ENCODE results near the gene SCN8A.
"Not testable (repeated sequence)": the region's sequence is repeated elsewhere in the genome, so short reads cannot be mapped to it uniquely, and the experiment has no call there.

SCN8A gene

DNA sequence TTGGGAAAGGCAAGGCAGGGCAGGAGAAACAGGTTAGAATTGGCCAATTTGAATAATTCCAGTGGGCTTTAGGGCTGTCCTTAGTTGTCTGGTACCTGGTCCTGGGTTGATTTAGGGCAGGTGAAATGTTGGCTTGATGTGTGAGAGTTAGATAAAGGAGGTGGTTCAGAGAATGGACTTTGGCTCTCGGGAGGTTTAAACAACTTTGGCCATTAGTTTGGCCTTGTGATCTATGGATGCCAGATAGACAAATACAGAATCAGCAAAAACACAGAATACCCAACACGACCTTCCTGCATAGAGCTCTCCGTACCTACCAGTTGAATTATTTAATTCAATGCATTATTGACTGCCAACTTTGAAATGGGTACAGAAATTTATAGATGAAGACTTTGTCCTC, 35.1 kb downstream of the SCN8A start:
- no peak for DNase-seq

DNA sequence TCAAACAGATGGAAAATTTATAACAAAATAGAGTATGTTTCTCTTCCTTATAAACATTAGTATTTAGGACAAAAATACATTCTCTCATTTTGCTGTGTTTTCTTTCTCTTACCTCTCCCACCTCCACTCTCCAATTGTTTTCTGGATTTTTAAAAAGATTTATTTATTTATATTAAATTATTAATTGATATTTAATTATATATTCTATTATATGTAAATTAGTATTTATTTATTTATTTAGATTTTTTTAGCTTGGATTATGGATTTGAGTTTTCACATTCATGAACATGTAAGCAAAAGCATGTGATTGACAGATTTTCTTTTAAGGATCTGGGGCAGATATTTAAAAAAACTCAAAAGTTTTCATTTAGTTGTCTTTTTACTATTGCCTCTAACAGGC, 35.6 kb downstream of the SCN8A start:
- DNase-seq = no peak

DNA sequence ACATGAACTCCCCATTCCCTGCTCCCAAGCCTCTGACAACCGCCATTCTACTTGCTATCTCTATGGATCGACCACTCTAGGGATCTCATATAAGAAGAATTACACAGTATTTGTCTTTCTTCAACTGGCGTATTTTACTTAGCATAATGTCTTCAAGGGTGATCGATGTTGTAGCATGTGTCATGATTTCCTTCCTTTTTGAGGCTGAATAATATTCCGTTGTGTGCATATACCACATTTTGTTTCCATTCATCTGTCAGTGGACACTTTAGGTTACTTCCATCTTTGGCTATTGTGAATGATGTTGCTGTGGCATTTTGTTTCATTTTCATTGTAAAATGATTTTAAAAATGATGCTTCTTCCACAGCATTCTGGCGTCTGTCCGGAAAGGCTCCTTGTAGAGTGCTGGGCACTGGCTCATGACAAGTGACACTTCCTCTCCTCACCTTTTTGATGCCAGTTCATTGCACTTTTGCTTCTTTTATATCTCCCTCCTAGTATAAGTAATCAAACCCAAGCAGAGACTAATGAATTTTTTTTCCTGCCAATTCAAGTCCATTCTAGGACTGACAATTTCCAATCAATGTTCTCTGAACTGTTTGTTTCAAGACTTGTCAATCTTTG, 39.3 kb downstream of the SCN8A start:
- no peak for DNase-seq

DNA sequence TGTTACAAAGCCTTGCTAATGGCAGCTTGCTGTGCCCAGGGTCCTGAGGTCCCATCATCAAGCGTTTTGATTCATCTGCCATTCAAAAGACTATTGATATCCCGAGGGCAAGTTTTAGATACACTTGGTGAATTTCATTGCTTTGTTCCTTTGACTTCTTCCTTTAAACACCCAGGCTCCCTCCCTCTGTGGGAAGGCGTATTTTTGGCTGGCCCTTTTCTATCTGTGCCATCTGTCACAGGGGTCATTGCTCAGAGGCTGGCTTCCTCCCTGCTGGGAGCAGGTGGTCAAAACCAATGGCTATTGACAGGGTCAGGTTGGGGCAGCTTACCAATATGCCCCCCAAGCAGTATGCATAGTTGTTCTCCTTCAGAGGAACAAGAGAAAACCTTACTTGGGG, 40.0 kb downstream of the SCN8A start:
- DNase-seq = no peak

DNA sequence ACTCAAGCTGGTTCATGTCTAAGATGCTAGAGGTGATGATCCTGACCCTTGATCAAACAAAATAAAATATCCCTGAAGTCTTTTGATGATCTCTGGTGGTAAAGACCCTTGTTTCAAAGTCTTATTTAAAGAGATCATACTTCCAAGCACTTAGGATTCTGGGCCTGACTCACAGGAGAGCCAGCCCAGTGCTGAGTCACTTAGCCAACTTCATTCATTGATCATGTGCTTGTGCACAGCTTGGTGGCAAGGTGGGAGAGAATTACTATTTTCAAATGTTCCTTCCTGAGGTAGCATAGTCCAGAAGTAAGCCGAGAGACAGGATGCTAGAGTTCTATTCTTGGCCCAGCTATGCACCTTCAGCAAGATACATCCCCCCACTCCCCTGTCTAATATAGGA, 40.6 kb downstream of the SCN8A start:
- DNase-seq = no peak

DNA sequence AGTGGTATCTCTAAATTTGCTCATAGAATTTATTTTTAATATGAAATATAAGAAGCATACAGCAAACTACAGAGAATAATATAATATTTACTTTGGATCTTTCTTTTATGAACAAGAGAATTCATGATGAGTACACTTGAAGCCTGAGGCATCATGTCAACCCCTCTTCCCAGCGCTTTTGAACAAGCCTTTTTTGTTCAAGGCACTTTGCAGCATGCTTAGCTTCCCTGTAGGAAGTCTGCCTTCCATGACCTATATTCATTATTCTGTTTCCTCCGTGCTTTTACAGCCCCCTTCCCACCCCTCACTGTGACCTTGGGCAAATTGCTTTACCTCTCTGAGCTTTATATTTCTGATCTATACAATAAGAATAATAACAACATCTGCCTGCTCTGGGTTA, 41.6 kb downstream of the SCN8A start:
- no peak for DNase-seq

DNA sequence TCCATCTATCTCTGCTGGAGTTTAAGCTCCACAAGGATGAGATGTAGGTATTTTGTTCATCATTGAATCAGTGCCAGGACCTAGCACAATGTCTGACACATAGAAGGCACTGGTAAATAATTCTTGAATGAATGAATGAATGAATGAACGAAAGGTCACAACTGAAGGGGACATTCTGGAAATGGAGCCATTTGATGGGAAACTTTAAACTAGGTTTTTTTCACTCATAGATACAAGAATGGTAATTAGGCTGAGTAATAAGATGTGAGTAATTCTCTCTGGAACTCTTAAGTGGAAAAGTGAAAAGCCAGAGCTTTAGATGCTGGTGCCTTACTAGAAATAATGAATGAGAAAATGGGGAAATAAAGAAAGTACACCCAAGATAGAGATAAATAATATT, 44.3 kb downstream of the SCN8A start:
- DNase-seq = no peak

DNA sequence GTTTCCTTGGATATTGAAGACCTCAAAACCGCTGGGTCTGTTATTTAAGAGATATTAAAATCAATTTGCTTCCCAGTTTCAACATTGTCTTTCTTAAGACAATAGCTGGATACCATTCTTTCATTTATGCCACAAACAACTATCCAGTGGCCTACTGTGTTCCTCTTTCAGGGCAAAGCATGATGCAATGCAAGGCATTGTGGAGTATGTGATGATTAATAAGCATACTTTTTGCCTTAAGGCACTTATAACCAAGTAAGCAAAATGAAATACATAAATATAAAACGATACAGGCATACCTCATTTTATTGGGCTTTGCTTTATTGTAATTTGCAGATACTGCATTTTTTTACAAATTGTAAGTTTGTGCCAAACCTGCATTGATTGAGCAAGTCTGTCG, 45.5 kb downstream of the SCN8A start:
- peak; percentile 89 for DNase-seq

DNA sequence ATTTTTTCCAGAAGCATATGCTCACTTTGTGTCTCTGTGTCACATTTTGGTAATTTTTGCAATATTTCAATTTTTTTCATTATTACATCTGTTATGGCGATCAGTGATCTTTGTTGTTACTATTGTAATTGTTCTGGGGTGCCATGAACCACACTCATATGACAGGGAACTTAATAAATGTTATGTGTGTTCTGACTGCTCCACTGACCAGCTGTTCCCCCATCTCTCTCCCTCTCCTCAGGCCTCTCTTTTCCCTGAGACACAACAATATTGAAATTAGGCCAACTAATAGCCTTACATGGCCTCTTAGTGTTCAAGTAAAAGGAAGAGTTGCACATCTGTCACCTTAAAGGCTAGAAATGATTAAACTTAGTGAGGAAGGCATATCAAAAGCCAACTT, 46.0 kb downstream of the SCN8A start:
- DNase-seq = no peak

DNA sequence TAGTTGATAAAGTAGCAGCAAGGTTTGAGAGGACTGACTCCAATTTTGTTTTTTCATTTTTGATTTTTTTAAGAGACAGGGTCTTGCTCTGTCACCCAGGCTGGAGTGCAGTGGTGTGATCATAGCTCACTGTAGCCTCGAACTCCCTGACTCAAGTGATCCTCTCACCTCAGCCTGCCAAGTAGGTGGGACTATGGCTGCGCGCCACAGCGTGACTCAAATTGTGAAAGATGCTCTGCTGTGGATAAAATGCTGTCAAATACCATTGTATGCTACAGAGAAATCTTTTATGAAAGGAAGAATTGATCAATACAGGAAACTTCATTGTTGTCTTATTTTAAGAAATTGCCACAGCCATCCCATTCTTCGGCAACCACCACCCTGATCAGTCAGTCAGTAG, 48.3 kb downstream of the SCN8A start:
- DNase-seq = no peak

DNA sequence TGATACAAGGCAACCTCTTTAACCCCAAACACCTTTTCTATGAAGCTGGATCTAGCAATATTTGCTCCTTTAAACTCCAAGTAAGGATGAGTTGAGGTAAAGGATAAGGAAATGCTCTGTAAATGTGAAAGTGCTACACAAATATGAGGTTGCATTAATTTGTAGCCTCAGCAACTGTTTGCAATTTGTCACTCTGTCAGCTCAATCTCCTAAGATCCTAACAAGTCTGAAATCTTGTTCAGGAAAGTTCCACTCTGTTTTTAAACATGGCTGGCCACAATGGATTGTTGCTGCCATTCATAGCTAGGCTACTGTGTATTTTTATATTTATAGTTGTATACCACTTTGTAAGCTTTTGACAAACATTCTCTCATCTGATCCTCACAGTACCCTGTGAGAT, 51.3 kb downstream of the SCN8A start:
- DNase-seq = no peak

DNA sequence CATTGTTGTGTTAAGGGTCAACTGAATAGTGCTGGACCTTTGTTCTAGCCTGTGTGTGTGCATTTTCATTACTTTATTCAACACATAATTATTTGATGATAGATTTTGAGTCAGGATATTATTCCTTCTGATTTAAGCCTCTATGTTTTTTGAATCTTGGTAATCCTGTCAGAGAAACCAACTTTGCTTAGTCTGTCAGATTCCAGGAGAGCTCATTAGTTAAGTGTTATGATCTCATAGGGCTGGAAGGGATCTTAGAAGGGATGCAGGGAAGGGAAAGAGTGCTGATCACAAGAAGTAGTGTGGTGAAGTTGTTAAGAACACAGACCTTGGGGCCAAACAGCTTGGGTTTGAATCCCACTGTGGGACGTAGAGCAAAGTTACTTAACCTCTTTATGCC, 52.9 kb downstream of the SCN8A start:
- DNase-seq = no peak

DNA sequence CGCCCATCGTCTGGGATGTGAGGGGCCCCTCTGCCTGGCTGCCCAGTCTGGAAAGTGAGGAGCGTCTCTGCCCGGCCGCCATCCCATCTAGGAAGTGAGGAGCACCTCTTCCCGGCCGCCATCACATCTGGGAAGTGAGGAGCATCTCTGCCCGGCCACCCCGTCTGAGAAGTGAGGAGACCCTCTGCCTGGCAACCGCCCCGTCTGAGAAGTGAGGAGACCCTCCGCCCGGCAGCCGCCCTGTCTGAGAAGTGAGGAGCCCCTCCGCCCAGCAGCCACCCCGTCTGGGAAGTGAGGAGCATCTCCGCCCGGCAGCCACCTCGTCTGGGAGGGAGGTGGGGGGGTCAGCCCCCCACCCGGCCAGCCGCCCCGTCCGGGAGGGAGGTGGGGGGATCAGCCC, 53.7 kb downstream of the SCN8A start:
- not testable (repeated sequence) for DNase-seq

DNA sequence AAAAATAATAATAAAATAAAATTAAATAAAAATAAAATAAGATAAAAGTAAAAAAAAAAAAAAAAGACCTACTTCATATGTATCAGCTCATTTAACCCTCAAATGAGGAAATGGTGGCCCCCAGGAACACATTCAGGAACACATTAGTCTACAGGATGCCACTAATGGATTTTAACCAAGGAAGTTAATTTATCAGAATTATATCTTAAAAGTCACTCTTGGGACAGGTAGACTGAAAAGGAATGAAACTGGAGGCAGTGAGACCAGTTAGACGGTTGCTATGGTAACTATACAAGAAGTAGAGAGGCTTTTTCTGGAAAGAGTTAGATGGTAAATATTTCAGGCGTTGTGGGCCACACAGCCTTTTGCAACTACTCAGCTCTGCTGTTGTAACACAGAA, 54.9 kb downstream of the SCN8A start:
- DNase-seq = no peak

DNA sequence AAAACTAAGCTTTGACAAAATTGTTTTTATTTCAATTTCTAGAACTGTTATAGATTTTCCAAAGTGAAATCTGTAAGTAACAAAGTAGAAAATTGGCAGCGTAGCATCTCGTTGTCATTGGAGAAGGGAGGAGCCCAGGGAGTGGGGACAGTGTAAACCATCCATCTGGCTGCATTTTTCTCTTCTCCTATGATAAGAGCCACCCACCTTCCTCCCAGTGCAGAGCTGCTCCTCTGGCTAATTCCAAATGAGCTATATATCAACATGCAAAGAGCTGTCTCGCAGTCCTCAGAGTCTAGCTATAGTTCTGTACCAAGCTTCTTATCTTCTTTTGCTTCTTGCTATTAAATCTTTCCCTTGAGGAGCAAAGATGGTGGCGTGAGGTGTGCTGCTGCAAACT, 56.6 kb downstream of the SCN8A start:
- DNase-seq = no peak

DNA sequence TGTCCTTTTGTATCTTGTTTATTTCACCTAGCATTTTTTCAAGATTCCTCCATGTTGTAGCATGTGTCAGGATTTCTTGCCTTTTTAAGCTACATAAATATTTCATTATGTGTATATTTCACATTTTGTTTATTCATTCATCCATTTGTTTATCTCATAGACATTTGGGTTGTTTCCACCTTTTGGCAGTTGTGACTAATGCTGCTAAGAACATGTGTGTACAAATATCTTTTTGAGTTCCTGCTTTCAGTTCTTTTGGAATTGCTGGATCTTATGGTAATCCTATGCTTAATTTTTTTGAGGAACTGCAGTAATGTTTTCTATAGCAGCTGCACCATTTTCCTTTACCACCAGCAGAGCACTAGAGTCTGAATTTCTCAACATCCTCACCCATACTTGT, 62.4 kb downstream of the SCN8A start:
- DNase-seq = peak; percentile 41

DNA sequence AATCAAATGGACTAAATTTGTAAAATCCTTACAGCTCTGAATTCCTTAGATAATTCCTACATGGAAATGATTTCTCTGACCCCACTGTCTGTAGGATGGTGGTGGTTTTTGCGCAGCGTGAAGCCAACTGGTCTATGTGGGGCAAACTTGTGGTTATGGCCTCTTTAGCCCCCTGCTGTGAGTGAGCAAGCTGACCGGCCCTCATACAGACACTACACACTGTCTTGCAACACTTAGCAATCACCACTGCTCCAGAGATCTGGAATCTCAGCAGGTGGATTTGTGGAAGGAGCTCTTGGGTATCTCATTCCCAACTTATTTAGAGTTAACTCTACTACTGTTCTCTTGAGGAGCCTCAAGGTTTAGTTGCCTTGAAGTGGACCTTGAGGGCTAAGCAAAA, 70.2 kb downstream of the SCN8A start:
- DNase-seq = no peak

DNA sequence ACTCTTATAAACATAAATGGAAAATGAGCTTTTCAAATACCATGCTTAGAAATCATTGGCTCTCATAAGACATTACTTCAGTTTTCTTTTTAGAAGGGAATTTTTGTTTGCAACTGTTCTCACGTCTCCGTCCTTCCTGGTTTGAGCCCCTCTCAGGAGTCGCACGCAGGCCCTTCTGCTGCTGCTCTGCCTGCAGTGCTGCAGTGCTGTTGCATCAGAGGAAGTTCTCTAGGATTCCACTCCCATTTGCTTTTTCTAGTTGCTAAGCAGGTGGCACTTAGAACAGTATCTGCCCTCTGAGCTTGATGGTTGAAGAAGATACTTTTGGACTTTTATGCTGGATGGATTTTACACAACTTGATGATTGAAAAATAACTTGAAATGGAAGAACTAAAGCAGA, 70.8 kb downstream of the SCN8A start:
- DNase-seq = no peak

DNA sequence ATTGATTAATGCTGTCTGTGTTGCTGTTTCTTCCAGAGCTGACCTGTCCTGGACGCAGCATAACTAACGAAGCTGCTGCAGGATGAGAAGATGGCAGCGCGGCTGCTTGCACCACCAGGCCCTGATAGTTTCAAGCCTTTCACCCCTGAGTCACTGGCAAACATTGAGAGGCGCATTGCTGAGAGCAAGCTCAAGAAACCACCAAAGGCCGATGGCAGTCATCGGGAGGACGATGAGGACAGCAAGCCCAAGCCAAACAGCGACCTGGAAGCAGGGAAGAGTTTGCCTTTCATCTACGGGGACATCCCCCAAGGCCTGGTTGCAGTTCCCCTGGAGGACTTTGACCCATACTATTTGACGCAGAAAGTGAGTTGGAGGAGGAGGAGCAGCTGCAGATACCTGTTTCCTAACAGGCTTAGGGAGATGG, 71.7 kb downstream of the SCN8A start:
- no peak for DNase-seq

DNA sequence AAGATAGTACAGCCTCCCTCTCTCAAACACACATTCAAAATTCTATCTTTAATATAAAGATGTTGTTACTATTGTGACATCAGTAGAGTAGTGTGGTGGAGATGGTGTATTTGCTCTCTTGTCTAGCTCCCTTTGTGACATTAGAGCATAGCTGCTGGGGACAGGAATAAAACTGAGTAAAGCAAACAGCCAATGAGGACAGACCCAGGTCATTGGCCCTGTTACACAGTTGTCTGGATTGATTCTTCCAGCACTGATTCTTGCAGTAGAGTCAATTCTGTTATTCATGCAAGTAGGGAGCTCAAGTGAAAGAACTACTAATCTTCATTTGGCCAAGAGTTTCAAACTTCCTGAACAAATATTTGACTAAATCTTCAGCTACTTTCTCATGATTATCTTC, 72.4 kb downstream of the SCN8A start:
- DNase-seq = no peak

DNA sequence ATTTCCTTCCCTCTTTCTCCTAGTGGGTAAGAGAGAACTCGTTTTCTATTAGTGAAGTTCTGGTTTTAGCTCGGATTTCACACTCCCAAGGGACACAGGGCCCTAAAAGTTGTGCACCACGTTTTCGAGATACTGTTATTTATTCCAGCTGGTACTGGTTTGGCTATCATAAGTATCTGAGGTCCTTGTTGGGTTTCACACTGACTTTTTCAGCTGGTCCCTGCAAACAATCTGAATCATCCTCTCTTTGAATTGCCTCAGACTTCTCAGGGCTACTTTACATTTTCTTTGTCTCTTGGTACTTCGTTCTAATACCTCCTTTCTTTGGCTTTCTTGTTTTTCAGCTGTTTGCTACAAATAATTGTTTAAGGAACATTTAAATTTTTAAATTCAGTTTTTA, 75.7 kb downstream of the SCN8A start:
- DNase-seq = no peak

DNA sequence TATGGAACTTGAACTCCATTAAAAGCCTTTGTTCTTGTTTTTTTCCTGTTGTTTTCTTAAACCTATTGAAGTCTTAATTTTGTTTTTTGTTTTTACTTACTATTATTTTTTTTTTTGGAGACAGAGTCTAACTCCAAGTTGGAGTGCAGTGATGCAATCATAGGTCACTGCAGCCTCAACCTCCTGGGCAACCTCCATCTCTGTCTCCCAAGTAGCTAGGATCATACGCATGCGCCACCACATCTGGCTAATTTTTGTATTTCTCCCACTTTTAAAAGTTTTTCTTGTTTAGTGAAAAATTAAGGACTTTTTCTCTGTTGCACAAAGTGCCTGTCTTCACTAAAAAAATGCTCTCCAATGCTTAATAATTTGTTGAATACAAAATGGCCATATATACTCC, 76.2 kb downstream of the SCN8A start:
- no peak for DNase-seq

DNA sequence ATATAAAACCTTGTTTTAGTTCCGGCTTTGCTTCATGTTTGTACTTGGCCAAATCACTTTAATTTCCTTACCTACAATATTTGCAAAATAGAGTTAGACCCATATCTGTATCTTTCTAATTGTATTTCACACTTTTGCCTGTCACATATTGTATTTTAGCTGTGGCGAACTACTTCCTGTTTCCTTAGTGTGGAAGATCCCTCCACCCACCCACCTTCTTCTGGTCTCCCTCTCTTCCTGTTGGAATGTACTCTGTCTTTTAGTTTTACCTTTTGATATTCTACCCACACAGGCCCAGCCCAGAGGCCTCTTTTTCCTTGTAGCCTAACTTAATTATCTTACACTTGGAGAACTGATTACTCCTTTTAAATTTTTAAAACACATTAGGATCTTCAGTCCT, 78.2 kb downstream of the SCN8A start:
- peak; percentile 14 for DNase-seq

DNA sequence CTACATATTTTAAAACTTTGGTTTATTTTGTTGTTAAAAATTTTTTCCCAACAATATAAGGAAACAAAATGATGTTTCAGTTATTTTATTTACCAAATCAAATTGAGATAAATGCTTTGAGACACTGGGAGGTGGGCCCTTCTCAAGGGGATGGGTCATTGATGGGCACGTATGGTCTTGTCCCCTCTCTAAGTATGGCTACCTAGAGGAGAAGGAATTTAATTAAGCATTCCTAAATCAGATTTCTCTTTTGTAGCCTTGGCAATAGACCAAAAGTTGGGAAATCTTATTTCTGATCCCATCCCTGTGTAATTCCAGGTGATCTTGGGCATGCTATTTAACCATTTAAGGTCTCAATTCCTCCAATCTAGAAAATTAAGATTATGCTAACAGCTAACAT, 79.0 kb downstream of the SCN8A start:
- no peak for DNase-seq

DNA sequence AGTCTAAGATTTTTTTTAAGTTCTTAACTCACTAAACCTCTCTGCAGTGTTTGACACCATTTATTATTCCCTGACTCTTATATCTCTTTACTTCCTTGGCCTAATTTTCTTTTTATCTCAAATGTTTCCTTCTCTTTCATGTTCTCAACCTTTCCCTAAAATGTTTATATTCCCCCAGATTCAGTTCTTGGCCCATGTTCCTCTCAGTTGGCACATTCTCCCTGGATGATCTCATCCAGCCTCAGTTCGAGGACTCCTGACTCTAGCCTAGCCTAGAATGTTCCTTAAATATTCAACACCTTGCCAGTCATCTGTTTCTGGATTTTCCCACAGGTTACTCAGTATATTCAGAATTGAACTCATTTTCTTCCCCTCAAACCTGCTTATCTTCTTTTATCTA, 81.3 kb downstream of the SCN8A start:
- DNase-seq = no peak
